Nephron progenitor cell (in vitro differentiated cells): Measurements from ENCODE around the gene BIK.

Source experiments
- DNase-seq: peaks from one replicate; pipeline ENCODE4 v3.0.0; 2021
- H3K27ac Mint-ChIP-seq: 2 replicates; pipeline ENCODE4 v1.8.0; 2021; ENCODE audit warnings: mild to moderate bottlenecking, moderate library complexity, mixed read lengths
- H3K27me3 Mint-ChIP-seq: 2 replicates; pipeline ENCODE4 v1.8.0; 2021; ENCODE audit warnings: mild to moderate bottlenecking, low read depth, mixed read lengths; ENCODE audit not compliant: poor library complexity
- H3K36me3 Mint-ChIP-seq: 2 replicates; pipeline ENCODE4 v1.8.0; 2021; ENCODE audit warnings: low read depth, mixed read lengths
- H3K4me1 Mint-ChIP-seq: 2 replicates; pipeline ENCODE4 v1.8.0; 2021; ENCODE audit warnings: mixed read lengths
- H3K4me3 Mint-ChIP-seq: 2 replicates; pipeline ENCODE4 v1.8.0; 2021; ENCODE audit warnings: mild to moderate bottlenecking, moderate library complexity, mixed read lengths
- H3K9me3 Mint-ChIP-seq: 2 replicates; pipeline ENCODE4 v1.8.0; 2021; ENCODE audit warnings: mild to moderate bottlenecking, moderate library complexity, mixed read lengths
- CTCF ChIP-seq: fragments of 200-600 bp; sonication (generic); IDR thresholded peaks from 2 replicates; pipeline ENCODE4 v1.5.0; 2021; ENCODE audit warnings: antibody characterized with exemption

The BIK gene, protein sequence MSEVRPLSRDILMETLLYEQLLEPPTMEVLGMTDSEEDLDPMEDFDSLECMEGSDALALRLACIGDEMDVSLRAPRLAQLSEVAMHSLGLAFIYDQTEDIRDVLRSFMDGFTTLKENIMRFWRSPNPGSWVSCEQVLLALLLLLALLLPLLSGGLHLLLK

GRCh38 chr22:43110444-43110926 is at the start of gene BIK:
Gene BIK (plus strand): TSS chr22:43110750. CDS start chr22:43124023, 13,273 bp downstream.
- no peak for TF ChIP-seq CTCF
- DNase-seq: peak; percentile 62
- peaks cover 95% of the 10 kb centered on the region for H3K27me3 Mint-ChIP-seq

GRCh38 chr22:43066134-43066533 is 44.4 kb upstream of the BIK start:
- no peaks in the 10 kb centered on the region for H3K9me3 Mint-ChIP-seq
- peaks cover 4% of the 10 kb centered on the region for H3K27me3 Mint-ChIP-seq
- TF ChIP-seq CTCF: no peak
- no peak overlapping the region for H3K27ac Mint-ChIP-seq
- H3K36me3 Mint-ChIP-seq: peaks cover 59% of the 10 kb centered on the region
- peaks cover 5% of the 10 kb centered on the region for H3K4me1 Mint-ChIP-seq
- DNase-seq: no peak
- H3K4me3 Mint-ChIP-seq: no peak overlapping the region

More at GRCh38 chr22:43110444-43110926, at the start of gene BIK:
- Mint-ChIP-seq H3K4me1 (peaks cover 13% of the 10 kb centered on the region), H3K9me3 (no peaks in the 10 kb centered on the region), H3K27ac (no peak within 1 kb of the TSS), H3K36me3 (no peaks in the 10 kb centered on the region), H3K4me3 (peak within 1 kb of the TSS; percentile 82)

GRCh38 chr22:43066844-43067385 is 43.6 kb upstream of the BIK start:
- Mint-ChIP-seq H3K4me1 (peaks cover 5% of the 10 kb centered on the region), H3K4me3 (no peak overlapping the region), H3K9me3 (no peaks in the 10 kb centered on the region), H3K36me3 (peaks cover 51% of the 10 kb centered on the region), H3K27me3 (peaks cover 4% of the 10 kb centered on the region), H3K27ac (peak overlapping the region; percentile 13)
- DNase-seq: no peak
- no peak for TF ChIP-seq CTCF

- peaks cover 16% of the 10 kb centered on the region for H3K36me3 Mint-ChIP-seq
- H3K27me3 Mint-ChIP-seq: peaks cover 6% of the 10 kb centered on the region
- H3K27ac Mint-ChIP-seq: no peak overlapping the region
- H3K9me3 Mint-ChIP-seq: no peaks in the 10 kb centered on the region
- no peak for TF ChIP-seq CTCF
- peaks cover 34% of the 10 kb centered on the region for H3K4me1 Mint-ChIP-seq
- H3K4me3 Mint-ChIP-seq: no peak overlapping the region
- no peak for DNase-seq
Measured at GRCh38 chr22:43077121-43077877, 33.3 kb upstream of the BIK start.

DNA sequence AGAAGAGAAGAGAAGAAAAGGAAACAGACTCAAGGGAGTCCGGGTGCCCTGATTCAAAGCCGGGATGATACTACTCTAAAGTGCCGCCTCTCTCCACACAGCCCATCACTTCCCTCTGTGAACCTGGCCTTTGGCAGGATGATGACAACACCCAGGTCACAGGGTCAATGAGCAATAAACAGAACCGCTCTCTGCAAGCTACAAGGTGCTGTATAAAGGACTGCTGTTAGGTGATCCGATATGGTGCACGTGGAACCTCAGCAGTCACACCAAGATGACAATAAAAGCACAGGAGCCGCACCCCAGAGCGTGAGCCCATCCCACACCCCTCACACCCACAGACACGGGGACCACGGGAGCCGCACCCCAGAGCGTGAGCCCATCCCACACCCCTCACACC is 32.0 kb upstream of the BIK start:
- H3K27me3 Mint-ChIP-seq: peaks cover 6% of the 10 kb centered on the region
- no peaks in the 10 kb centered on the region for H3K9me3 Mint-ChIP-seq
- peaks cover 16% of the 10 kb centered on the region for H3K36me3 Mint-ChIP-seq
- no peak overlapping the region for H3K4me3 Mint-ChIP-seq
- peaks cover 34% of the 10 kb centered on the region for H3K4me1 Mint-ChIP-seq
- no peak for TF ChIP-seq CTCF
- DNase-seq: peak; percentile 27
- H3K27ac Mint-ChIP-seq: peak overlapping the region; percentile 27
